Measurements from ENCODE around the gene HOXC6.

HOXC6 gene

GRCh38 chr12:54055552-54055951 is 27.3 kb downstream of the HOXC6 start (continued):
- no peak for TF ChIP-seq ELK4 (IDR thresholded peaks at IDR 0.05; ENCODE audit: borderline replicate concordance, low read depth, low read length)
- peak; percentile 66 for TF ChIP-seq ZNF398 (tag by site-specific recombination; IDR thresholded peaks at IDR 0.05)

GRCh38 chr12:54056110-54056509 is 27.9 kb downstream of the HOXC6 start:
- TF ChIP-seq ZBTB6 (tag by site-specific recombination; IDR thresholded peaks at IDR 0.05) (no peak), ZNF660 (tag by site-specific recombination; IDR thresholded peaks at IDR 0.05) (no peak), HOXC10 (CRISPR knock-in tag; IDR thresholded peaks at IDR 0.05) (no peak), PRDM10 (tag by site-specific recombination; IDR thresholded peaks at IDR 0.05) (peak; percentile 86), OVOL3 (tag by site-specific recombination; IDR thresholded peaks at IDR 0.05) (no peak), ZNF202 (tag by site-specific recombination; IDR thresholded peaks at IDR 0.05; ENCODE audit: borderline replicate concordance) (no peak), KLF7 (tag by site-specific recombination; IDR thresholded peaks at IDR 0.05; ENCODE audit: borderline replicate concordance) (no peak), ZNF404 (tag by site-specific recombination; IDR thresholded peaks at IDR 0.05) (no peak), ZNF211 (tag by site-specific recombination; IDR thresholded peaks at IDR 0.05; ENCODE audit: low read depth) (no peak), ZNF513 (tag by site-specific recombination; IDR thresholded peaks at IDR 0.05) (no peak), ZBTB26 (tag by site-specific recombination; optimal IDR thresholded peaks at IDR 0.05) (no peak), ZNF366 (tag by site-specific recombination; conservative IDR thresholded peaks at IDR 0.05) (peak; percentile 79), ZNF155 (tag by site-specific recombination; IDR thresholded peaks at IDR 0.05) (no peak), BCL11A (tag by site-specific recombination; IDR thresholded peaks at IDR 0.05; ENCODE audit: low read depth) (no peak), ZBTB48 (tag by site-specific recombination; IDR thresholded peaks at IDR 0.05) (peak; percentile 73; the same call in 1 of the 2 replicates)
- Histone ChIP-seq H3K9me3 (ENCODE audit: control insufficient read depth, insufficient read depth, low read depth, low read length) (no peaks in the 10 kb centered on the region), H3K27ac (ENCODE audit: extremely low read depth, low read depth, low read length) (peak overlapping the region; percentile 21; the same call in 1 of the 2 replicates), H3K36me3 (ENCODE audit: control insufficient read depth in 2 of 2, insufficient read depth in 1 of 2, low read length in 2 of 2) (peaks cover 0 to 19% of the 10 kb centered on the region in 2 experiments; a peak in 1 of 3 replicates), H3K4me3 (ENCODE audit: low read depth, low read length) (no peak overlapping the region), H3K4me1 (ENCODE audit: control insufficient read depth, insufficient read depth, low read length) (peaks cover 70% of the 10 kb centered on the region)
- ChIA-PET POLR2A (interaction anchor here (0.5 to 1.4 kb wide), 3 partner anchors 14 to 70 kb away, joined by 3 to 4 read pairs (median 3); no protein-coding TSS in a partner anchor), CTCF (interaction anchor here (0.6 to 2.6 kb wide), 5 partner anchors 16 to 134 kb away, joined by 3 to 12 read pairs (median 5); partner anchors contain the start of gene HOXC5)
